Glutamatergic neuron (in vitro differentiated cells): ENCODE data around the gene GPHN. TPM values are rescaled to one million over a fixed set of nuclear protein-coding genes. Genes with fewer than 3 reads are reported as not detected.
A peak's percentile ranks its signal among the peaks of the same experiment; 100 is the strongest.

ENCODE experiments used
- DNase-seq: peaks from one replicate; pipeline ENCODE4 v3.0.0; 2022
- H3K27ac Mint-ChIP-seq: one replicate; pipeline ENCODE4 v1.8.0; 2020; ENCODE audit warnings: mild to moderate bottlenecking, mixed read lengths, inconsistent platforms; ENCODE audit not compliant: unreplicated experiment
- H3K27me3 Mint-ChIP-seq: one replicate; pipeline ENCODE4 v1.8.0; 2020; ENCODE audit warnings: mild to moderate bottlenecking, moderate library complexity, mixed read lengths, inconsistent platforms; ENCODE audit not compliant: unreplicated experiment
- H3K36me3 Mint-ChIP-seq: one replicate; pipeline ENCODE4 v1.8.0; 2020; ENCODE audit warnings: mild to moderate bottlenecking, mixed read lengths, inconsistent platforms; ENCODE audit not compliant: unreplicated experiment
- H3K4me1 Mint-ChIP-seq: one replicate; pipeline ENCODE4 v1.8.0; 2020; ENCODE audit warnings: mild to moderate bottlenecking, low read depth, mixed read lengths, inconsistent platforms; ENCODE audit not compliant: unreplicated experiment
- H3K4me3 Mint-ChIP-seq: one replicate; pipeline ENCODE4 v1.8.0; 2020; ENCODE audit warnings: mild to moderate bottlenecking, mixed read lengths, inconsistent platforms; ENCODE audit not compliant: unreplicated experiment
- H3K9me3 Mint-ChIP-seq: one replicate; pipeline ENCODE4 v1.8.0; 2020; ENCODE audit warnings: mild to moderate bottlenecking, moderate library complexity, mixed read lengths, inconsistent platforms; ENCODE audit not compliant: unreplicated experiment
- total RNA-seq: library from RNA; stranded (reverse); fragmentation: NEBNext Ultra II Directional; extraction: Animal tissue kit (Norgen Biotek cat#: 25700); gene quantifications from one replicate; pipeline ENCODE4 v1.2.1, GENCODE V29; 2021; ENCODE audit not compliant: unreplicated experiment
- TF ChIP-seq, protein P1 (sequence below): fragments of 200-600 bp; sonication (generic); IDR thresholded peaks from one replicate; pipeline ENCODE4 v1.5.0; 2021; ENCODE audit not compliant: partially characterized antibody, unreplicated experiment

GPHN gene
- total RNA-seq, 1 donor from 2014 or later: 29.8 TPM

DNA sequence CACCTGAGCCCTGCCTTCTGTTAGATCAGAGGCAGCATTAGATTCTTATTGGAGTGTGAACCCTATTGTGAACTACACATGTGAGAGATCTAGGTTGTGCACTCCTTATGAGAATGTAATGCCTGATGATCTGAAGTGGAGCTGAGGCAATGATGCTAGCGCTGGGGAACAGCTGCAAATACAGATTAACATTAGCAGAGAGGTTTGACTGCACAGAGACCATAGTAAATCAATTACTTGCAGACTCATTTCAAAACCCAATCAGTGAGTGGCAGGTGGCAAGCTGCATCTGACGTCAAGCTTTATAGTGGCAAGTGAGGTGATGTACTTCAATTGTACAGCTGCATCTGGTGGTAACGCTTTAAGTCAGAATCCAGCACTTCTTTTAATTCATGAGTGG is 141.6 kb downstream of the GPHN start:
- TF ChIP-seq, protein P1, sequence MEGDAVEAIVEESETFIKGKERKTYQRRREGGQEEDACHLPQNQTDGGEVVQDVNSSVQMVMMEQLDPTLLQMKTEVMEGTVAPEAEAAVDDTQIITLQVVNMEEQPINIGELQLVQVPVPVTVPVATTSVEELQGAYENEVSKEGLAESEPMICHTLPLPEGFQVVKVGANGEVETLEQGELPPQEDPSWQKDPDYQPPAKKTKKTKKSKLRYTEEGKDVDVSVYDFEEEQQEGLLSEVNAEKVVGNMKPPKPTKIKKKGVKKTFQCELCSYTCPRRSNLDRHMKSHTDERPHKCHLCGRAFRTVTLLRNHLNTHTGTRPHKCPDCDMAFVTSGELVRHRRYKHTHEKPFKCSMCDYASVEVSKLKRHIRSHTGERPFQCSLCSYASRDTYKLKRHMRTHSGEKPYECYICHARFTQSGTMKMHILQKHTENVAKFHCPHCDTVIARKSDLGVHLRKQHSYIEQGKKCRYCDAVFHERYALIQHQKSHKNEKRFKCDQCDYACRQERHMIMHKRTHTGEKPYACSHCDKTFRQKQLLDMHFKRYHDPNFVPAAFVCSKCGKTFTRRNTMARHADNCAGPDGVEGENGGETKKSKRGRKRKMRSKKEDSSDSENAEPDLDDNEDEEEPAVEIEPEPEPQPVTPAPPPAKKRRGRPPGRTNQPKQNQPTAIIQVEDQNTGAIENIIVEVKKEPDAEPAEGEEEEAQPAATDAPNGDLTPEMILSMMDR: no peak
- Mint-ChIP-seq H3K4me1 (peaks cover 7% of the 10 kb centered on the region), H3K27me3 (no peaks in the 10 kb centered on the region), H3K36me3 (no peaks in the 10 kb centered on the region), H3K27ac (peak overlapping the region; percentile 23), H3K9me3 (no peaks in the 10 kb centered on the region), H3K4me3 (no peak overlapping the region)
- no peak for DNase-seq

DNA sequence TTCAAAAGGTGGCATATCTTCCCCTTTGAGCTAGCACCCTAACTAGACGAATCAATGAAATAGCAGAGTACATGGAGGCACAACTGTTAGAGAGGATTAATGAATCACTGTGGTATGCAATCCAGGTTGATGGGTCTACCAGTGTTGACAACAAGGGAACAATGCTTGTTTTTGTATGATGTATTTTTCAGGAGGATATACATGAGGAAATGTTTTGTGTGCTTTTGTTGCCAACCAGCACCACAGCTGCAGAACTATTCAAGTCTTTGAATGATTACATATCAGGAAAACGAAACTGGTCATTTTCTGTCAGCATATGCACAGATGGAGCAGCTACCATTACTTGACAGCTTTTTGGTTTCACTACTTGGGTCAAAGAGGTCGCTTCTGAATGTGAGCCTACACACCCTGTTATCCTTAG is 142.6 kb downstream of the GPHN start:
- Mint-ChIP-seq H3K27me3 (no peaks in the 10 kb centered on the region), H3K4me1 (peaks cover 7% of the 10 kb centered on the region), H3K36me3 (no peaks in the 10 kb centered on the region), H3K27ac (no peak overlapping the region), H3K4me3 (no peak overlapping the region), H3K9me3 (no peaks in the 10 kb centered on the region)
- no peak for DNase-seq
- TF ChIP-seq, protein P1: no peak

DNA sequence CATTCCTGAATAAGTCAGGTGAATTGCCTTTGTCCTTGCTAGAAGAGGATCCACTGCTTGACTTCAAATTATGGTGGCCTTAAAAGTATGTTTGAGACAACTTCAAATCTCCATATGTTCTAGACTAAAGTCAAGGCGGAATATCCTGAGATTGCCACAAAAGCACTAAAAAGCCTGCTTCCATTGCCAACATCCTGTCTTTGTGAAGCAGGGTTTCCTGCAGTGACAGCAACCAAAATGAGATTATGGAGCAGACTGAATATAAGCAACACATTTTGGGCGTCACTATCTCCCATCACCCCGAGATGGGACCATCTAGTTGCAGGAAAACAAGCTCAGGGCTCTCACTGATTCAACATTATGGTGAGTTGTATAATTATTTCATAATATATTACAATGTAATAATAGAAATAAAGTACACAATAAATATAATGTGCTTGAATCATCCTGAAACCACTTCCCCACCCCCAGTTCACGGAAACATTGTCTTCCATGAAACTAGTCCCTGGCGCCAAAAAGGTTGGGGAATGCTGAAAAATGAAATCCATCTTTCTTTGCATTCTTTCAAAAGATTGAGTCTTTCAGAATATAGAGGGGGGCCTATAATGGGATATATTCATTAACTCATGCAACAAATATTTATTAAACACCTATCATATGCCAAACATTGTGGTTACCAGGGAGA is 143.7 kb downstream of the GPHN start:
- H3K36me3 Mint-ChIP-seq: no peaks in the 10 kb centered on the region
- no peak overlapping the region for H3K4me3 Mint-ChIP-seq
- no peak overlapping the region for H3K27ac Mint-ChIP-seq
- peaks cover 7% of the 10 kb centered on the region for H3K4me1 Mint-ChIP-seq
- DNase-seq: no peak
- H3K27me3 Mint-ChIP-seq: no peaks in the 10 kb centered on the region
- TF ChIP-seq, protein P1: no peak
- no peaks in the 10 kb centered on the region for H3K9me3 Mint-ChIP-seq

GRCh38 chr14:66652525-66653106 is 144.7 kb downstream of the GPHN start:
- DNase-seq: no peak
- H3K4me1 Mint-ChIP-seq: peaks cover 7% of the 10 kb centered on the region
- no peak overlapping the region for H3K27ac Mint-ChIP-seq
- H3K9me3 Mint-ChIP-seq: no peaks in the 10 kb centered on the region
- TF ChIP-seq, protein P1: no peak
- no peak overlapping the region for H3K4me3 Mint-ChIP-seq
- H3K27me3 Mint-ChIP-seq: no peaks in the 10 kb centered on the region
- H3K36me3 Mint-ChIP-seq: peaks cover 2% of the 10 kb centered on the region

DNA sequence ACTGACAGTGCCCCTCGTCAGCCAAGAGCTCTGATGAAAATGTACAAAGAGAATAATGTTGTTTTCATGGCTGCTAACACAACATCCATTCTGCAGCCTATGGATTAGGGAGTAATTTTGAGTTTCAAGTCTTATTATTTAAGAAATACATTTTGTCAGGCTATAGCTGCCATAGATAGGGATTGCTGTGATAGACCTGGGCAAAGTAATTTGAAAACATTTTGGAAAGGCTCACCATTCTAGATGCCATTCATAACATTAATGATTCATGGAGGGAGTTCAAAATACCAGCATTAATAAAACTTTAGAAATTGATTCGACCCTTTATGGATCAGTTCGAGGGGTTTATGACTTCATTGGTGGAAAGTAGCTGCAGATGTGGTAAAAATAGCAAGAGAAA is 149.8 kb downstream of the GPHN start:
- Mint-ChIP-seq H3K27ac (no peak overlapping the region), H3K9me3 (no peaks in the 10 kb centered on the region), H3K36me3 (peaks cover 7% of the 10 kb centered on the region), H3K4me1 (peaks cover 1% of the 10 kb centered on the region), H3K27me3 (no peaks in the 10 kb centered on the region), H3K4me3 (no peak overlapping the region)
- DNase-seq: no peak
- TF ChIP-seq, protein P1: no peak
